K562 (cell line): ENCODE results near the gene BTLA. TPM values are rescaled to one million over a fixed set of nuclear protein-coding genes. Genes with fewer than 3 reads are reported as not detected.

Experiments used
- ATAC-seq: fragments of 200-7000 bp; cut with Tn5 transposase; 3 replicates; pipeline ENCODE4 v1.9.1; 2020; ENCODE audit warnings: moderate library complexity
- BruUV-seq: library from RNA; stranded (reverse); fragments of 400-500 nt; replicated peaks from 2 replicates; lab custom pipeline; 2021; lab: Mats Ljungman, UMichigan
- CTCF ChIA-PET: fragments of 300-600 bp; formaldehyde crosslinking; extraction: SDS; loops from one replicate; lab custom pipeline; 2021; ENCODE audit warnings: low intra/inter-chr PET ratio; lab: Yijun Ruan, JAX
- POLR2A ChIA-PET: fragments of 300-600, 350-650 bp; sonication (Branson Sonifier 250); formaldehyde crosslinking; extraction: SDS; loops from one replicate; lab custom pipeline; 2021; ENCODE audit warnings: antibody characterized with exemption, inconsistent platforms; lab: Yijun Ruan, JAX
- DNase-seq, 4 experiments: peaks; one replicate each; pipeline versions ENCODE4 v3.0.0 to v3.0.0-alpha.2; 2011 to 2018; ENCODE audit warnings: low spot score in 3 of 4, mixed read lengths in 3 of 4; ENCODE audit errors: extremely low read depth in 1 of 4
- FAIRE-seq: peaks from 2 replicates; lab custom pipeline; 2011; peaks lifted over from hg19 to GRCh38; lab: Jason Lieb, UNC
- H2AFZ ChIP-seq: 2 replicates; pipeline ENCODE4 v1.6.0; 2011; ENCODE audit warnings: low read depth, low read length, control low read depth, inconsistent platforms
- H3K27ac ChIP-seq: fragments of 200-600 bp; 3 replicates; pipeline ENCODE4 v1.8.0; 2011; ENCODE audit warnings: low read depth, mild to moderate bottlenecking, control low read depth, inconsistent platforms, low read length, moderate library complexity, mixed read lengths; ENCODE audit errors: extremely low read depth
- H3K27me3 ChIP-seq, 2 experiments: fragments of 300-600 bp in 1 of 2; 2 replicates in 1 of 2; 3 replicates in 1 of 2; pipeline versions ENCODE4 v1.6.0 to v1.8.0; 2011; ENCODE audit warnings: inconsistent platforms in 2 of 2, low read length in 2 of 2, mild to moderate bottlenecking in 1 of 2, mixed read lengths in 1 of 2, moderate library complexity in 1 of 2; ENCODE audit not compliant: control insufficient read depth in 2 of 2, insufficient read depth in 2 of 2
- H3K36me3 ChIP-seq: fragments of 300-600 bp; 3 replicates; pipeline ENCODE4 v1.8.0; 2011; ENCODE audit warnings: mild to moderate bottlenecking, low read length, inconsistent platforms; ENCODE audit not compliant: control insufficient read depth, insufficient read depth
- H3K4me1 ChIP-seq, 2 experiments: fragments of 200-600 bp in 1 of 2; replicated peaks in 1 of 2; 2 replicates in 1 of 2; 3 replicates in 1 of 2; pipeline versions ENCODE4 v1.5.1 to v1.8.0; 2011; ENCODE audit warnings: inconsistent platforms in 2 of 2, low read length in 2 of 2, mild to moderate bottlenecking in 1 of 2, mixed read lengths in 1 of 2, moderate library complexity in 1 of 2; ENCODE audit not compliant: control insufficient read depth in 2 of 2, insufficient read depth in 2 of 2
- H3K4me2 ChIP-seq: 2 replicates; pipeline ENCODE4 v1.6.1; 2011; ENCODE audit warnings: low read length, control low read depth, inconsistent platforms, mixed read lengths; ENCODE audit not compliant: insufficient read depth
- H3K4me3 ChIP-seq: fragments of 200-600 bp; sonication (generic), shearing (Covaris generic); 2 replicates; pipeline ENCODE4 v1.5.1; 2016; ENCODE audit warnings: control low read depth, inconsistent platforms
- H3K79me2 ChIP-seq: fragments of 200-600 bp; 3 replicates; pipeline ENCODE4 v1.8.0; 2011; ENCODE audit warnings: low read length, inconsistent platforms; ENCODE audit not compliant: control insufficient read depth, insufficient read depth
- H3K9ac ChIP-seq, 2 experiments: 2 replicates each; pipeline versions ENCODE4 v1.6.0 to v1.6.1; 2011; ENCODE audit warnings: low read depth in 2 of 2, low read length in 2 of 2, control low read depth in 1 of 2, inconsistent platforms in 1 of 2, mild to moderate bottlenecking in 1 of 2, mixed read lengths in 1 of 2; ENCODE audit not compliant: insufficient read depth in 1 of 2
- H3K9me1 ChIP-seq: one replicate; pipeline ENCODE4 v1.6.0; 2011; ENCODE audit warnings: inconsistent platforms, mild to moderate bottlenecking, low read length, moderate library complexity; ENCODE audit not compliant: control insufficient read depth, insufficient read depth
- H3K9me3 ChIP-seq: replicated peaks from 2 replicates; pipeline ENCODE4 v1.5.1; 2011; ENCODE audit warnings: low read depth, low read length, inconsistent platforms; ENCODE audit not compliant: control insufficient read depth, insufficient read depth
- H4K20me1 ChIP-seq: replicated peaks from 2 replicates; pipeline ENCODE4 v1.6.1; 2011; ENCODE audit warnings: low read length, inconsistent platforms, mixed read lengths; ENCODE audit not compliant: control insufficient read depth, insufficient read depth
- ATF7 ChIP-seq: fragments of 450-650 bp; IDR thresholded peaks from 2 replicates; pipeline ENCODE4 v1.7.1; 2014; ENCODE audit warnings: mild to moderate bottlenecking, moderate library complexity
- CBX8 ChIP-seq: fragments of 200-600 bp; sonication (generic); IDR thresholded peaks from 2 replicates; pipeline ENCODE4 v1.6.1; 2012; ENCODE audit warnings: borderline replicate concordance, mixed run types, low read depth, mild to moderate bottlenecking, moderate library complexity, mixed read lengths, low read length, control low read depth, inconsistent platforms; ENCODE audit not compliant: poor library complexity, severe bottlenecking; ENCODE audit errors: extremely low read depth
- GTF2B ChIP-seq: IDR thresholded peaks from 2 replicates; pipeline ENCODE4 v1.6.1; 2011; ENCODE audit not compliant: insufficient read length; ENCODE audit errors: extremely low read depth
- HDAC8 ChIP-seq: fragments of 450-650 bp; IDR thresholded peaks from 2 replicates; pipeline ENCODE4 v1.6.1; 2016; ENCODE audit warnings: mild to moderate bottlenecking, missing genetic modification characterization, moderate library complexity, missing compliant biosample characterization
- KHSRP ChIP-seq: fragments of 450-650 bp; IDR thresholded peaks from 2 replicates; pipeline ENCODE4 v1.6.1; 2017
- PYGO2 ChIP-seq: fragments of 450-650 bp; IDR thresholded peaks from 2 replicates; pipeline ENCODE4 v1.6.1; 2016; ENCODE audit warnings: mild to moderate bottlenecking, missing genetic modification characterization, moderate library complexity, missing compliant biosample characterization
- SMAD4 ChIP-seq: fragments of 250-450 bp; sonication (Bioruptor Pico); conservative IDR thresholded peaks from 2 replicates; pipeline ENCODE4 v1.8.0; 2021; ENCODE audit warnings: inconsistent platforms, mild to moderate bottlenecking, moderate library complexity
- SOX6 ChIP-seq: fragments of 450-650 bp; IDR thresholded peaks from 2 replicates; pipeline ENCODE4 v1.6.1; 2014; ENCODE audit warnings: mild to moderate bottlenecking
- STAT5B ChIP-seq: fragments of 250-450 bp; sonication (Bioruptor Pico); IDR thresholded peaks from 2 replicates; pipeline ENCODE4 v1.8.0; 2021; ENCODE audit warnings: mild to moderate bottlenecking, inconsistent platforms
- TAF15 ChIP-seq: fragments of 200-400 bp; formaldehyde crosslinking; IDR thresholded peaks from 2 replicates; pipeline ENCODE4 v1.6.1; 2017; ENCODE audit warnings: mild to moderate bottlenecking, low read depth, low read length, moderate library complexity
- TEAD4 ChIP-seq, 2 experiments: sonication (generic) in 1 of 2; formaldehyde crosslinking in 1 of 2; IDR thresholded peaks; 2 replicates each; pipeline versions ENCODE4 v1.6.1 to v1.8.0; 2012 to 2022; ENCODE audit warnings: borderline replicate concordance in 1 of 2, inconsistent platforms in 1 of 2, low read length in 1 of 2, mild to moderate bottlenecking in 1 of 2, missing genetic modification reagents in 1 of 2
- XRCC4 ChIP-seq: IDR thresholded peaks from one replicate; pipeline ENCODE4 v1.6.1; 2011; ENCODE audit not compliant: insufficient read depth, insufficient read length; ENCODE audit errors: extremely low read depth
- ZBTB33 ChIP-seq: sonication (generic); formaldehyde crosslinking; IDR thresholded peaks from 2 replicates; pipeline ENCODE4 v1.8.1; 2023; ENCODE audit warnings: mild to moderate bottlenecking, missing genetic modification reagents
- ZKSCAN8 ChIP-seq: fragments of 200-800 bp; sonication (Bioruptor generic); IDR thresholded peaks from 2 replicates; pipeline ENCODE4 v1.6.1; 2016; ENCODE audit warnings: missing genetic modification characterization, missing compliant biosample characterization
- ZNF124 ChIP-seq: sonication (generic); formaldehyde crosslinking; IDR thresholded peaks from 2 replicates; pipeline ENCODE4 v1.8.1; 2022; ENCODE audit warnings: missing genetic modification reagents
- ZNF395 ChIP-seq: fragments of 200-800 bp; sonication (Bioruptor generic); IDR thresholded peaks from 2 replicates; pipeline ENCODE4 v1.6.1; 2017; ENCODE audit warnings: missing genetic modification characterization, missing compliant biosample characterization
- ZNF583 ChIP-seq: fragments of 250-450 bp; sonication (Bioruptor Pico); IDR thresholded peaks from 2 replicates; pipeline ENCODE4 v1.4.0; 2020
- in situ Hi-C: fragments of 300-500 bp; cut with MboI; formaldehyde crosslinking; loops from 4 replicates; pipeline ENCODE4 v1.15.0; 2018; ENCODE audit warnings: inconsistent platforms, mixed read lengths
- intact Hi-C: fragments of 100-400 bp; cut with micrococcal nuclease; formaldehyde crosslinking; loops from 2 replicates; pipeline ENCODE4 v1.14.2; 2022
- polyA plus RNA-seq, 8 experiments: library from polyadenylated mRNA; depleted of rRNA in 4 of 8; stranded (reverse) in 5 of 8; unstranded in 3 of 8; fragments of >200 nt; fragmentation: Nextera tagmentation in 2 of 8; fragmentation: Illumina TruSeq in 1 of 8; extraction: Ambion mirVana in 2 of 8; extraction: Trizol in 1 of 8; gene quantifications; 2 replicates each; pipeline versions ENCODE4 v1.2.1 to v1.2.3, GENCODE V29; 2011 to 2014; ENCODE audit warnings: inconsistent platforms in 1 of 8, missing spikeins in 1 of 8
- total RNA-seq, 7 experiments: library from RNA; depleted of rRNA in 6 of 7; stranded (reverse); fragments of >200 nt in 6 of 7; fragmentation: Illumina TruSeq in 2 of 7; extraction: Trizol in 2 of 7; gene quantifications; 2 replicates each; pipeline versions ENCODE4 v1.2.1 to v1.2.3, GENCODE V29; 2011 to 2021; ENCODE audit warnings: low replicate concordance in 1 of 7

The BTLA gene
- total and polyA plus RNA-seq, 9 of the 15 experiments (the other 6 are each of a cell fraction or from before 2014, with no cell fraction given) = 0.22 TPM; not detected in 8

GRCh38 chr3:112469671-112470070 lies 29.6 kb downstream of the BTLA start:
- DNase-seq (no peak), ATAC-seq (no peak), FAIRE-seq (no peak)
- Histone ChIP-seq H3K79me2 (no peaks in the 10 kb centered on the region), H3K4me3 (no peak overlapping the region), H3K27me3 (no peaks in the 10 kb centered on the region; a peak in 1 of 5 replicates), H4K20me1 (no peaks in the 10 kb centered on the region), H3K9me3 (no peaks in the 10 kb centered on the region), H3K4me2 (no peak overlapping the region), H3K9ac (no peak overlapping the region), H2AFZ (no peak overlapping the region), H3K27ac (no peak overlapping the region), H3K4me1 (no peaks in the 10 kb centered on the region), H3K36me3 (no peaks in the 10 kb centered on the region), H3K9me1 (no peaks in the 10 kb centered on the region)
- intact Hi-C loops (no loop called here), in situ Hi-C loops (no loop called here)
- ChIA-PET CTCF (no interaction called here), POLR2A (no interaction called here)
- TF ChIP-seq KHSRP = no peak
- no peak for TF ChIP-seq TAF15
- no peak for TF ChIP-seq ZBTB33 (CRISPR knock-in tag)
- no peak for TF ChIP-seq ATF7
- TF ChIP-seq ZNF583 (CRISPR knock-in tag) = no peak
- TF ChIP-seq ZKSCAN8 (CRISPR knock-in tag) = no peak
- TF ChIP-seq PYGO2 = no peak
- TF ChIP-seq GTF2B = no peak
- no peak for TF ChIP-seq CBX8
- TF ChIP-seq XRCC4 = no peak
- TF ChIP-seq HDAC8 (tag) = no peak
- TF ChIP-seq ZNF395 (CRISPR knock-in tag) = no peak
- no peak for TF ChIP-seq SOX6
- no peak for TF ChIP-seq TEAD4 (IDR thresholded peaks at IDR 0.05; ENCODE audit: low read length)
- TF ChIP-seq TEAD4 (CRISPR knock-in tag; IDR thresholded peaks at IDR 0.05; ENCODE audit: borderline replicate concordance) = no peak
- no peak for TF ChIP-seq SMAD4 (CRISPR knock-in tag)
- TF ChIP-seq ZNF124 = no peak
- TF ChIP-seq STAT5B (CRISPR knock-in tag) = no peak
- no TSS peak for BruUV-seq
